Stimulated activated CD4-positive, alpha-beta T cell treated with anti-CD3 and anti-CD28 coated beads, Interleukin-15, amount 100 ng/mL, for 24 hours (primary cell): ENCODE measurements around the gene FERMT2.

Experiments used
- DNase-seq: peaks from one replicate; pipeline ENCODE4 v3.0.0-alpha.2; 2020

The FERMT2 gene

DNA sequence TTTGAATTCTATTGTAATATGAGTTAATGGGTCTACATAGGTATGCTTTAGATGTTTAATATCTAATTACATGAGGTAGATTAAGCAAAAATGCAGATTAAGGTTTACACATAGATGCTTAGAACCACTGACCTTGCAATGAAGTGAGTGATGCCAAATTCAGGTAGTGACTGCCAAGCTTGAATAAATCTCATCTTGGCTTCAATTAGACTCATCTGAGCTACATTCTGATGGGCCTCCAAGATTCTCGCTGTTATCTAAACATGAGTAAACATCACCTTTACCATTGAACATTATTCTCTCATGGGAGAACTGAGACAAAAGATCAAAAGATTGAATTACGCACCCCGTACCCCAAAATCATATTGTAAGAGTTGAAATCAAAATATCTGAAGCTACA lies 90.6 kb downstream of the FERMT2 start:
- no peak for DNase-seq

DNA sequence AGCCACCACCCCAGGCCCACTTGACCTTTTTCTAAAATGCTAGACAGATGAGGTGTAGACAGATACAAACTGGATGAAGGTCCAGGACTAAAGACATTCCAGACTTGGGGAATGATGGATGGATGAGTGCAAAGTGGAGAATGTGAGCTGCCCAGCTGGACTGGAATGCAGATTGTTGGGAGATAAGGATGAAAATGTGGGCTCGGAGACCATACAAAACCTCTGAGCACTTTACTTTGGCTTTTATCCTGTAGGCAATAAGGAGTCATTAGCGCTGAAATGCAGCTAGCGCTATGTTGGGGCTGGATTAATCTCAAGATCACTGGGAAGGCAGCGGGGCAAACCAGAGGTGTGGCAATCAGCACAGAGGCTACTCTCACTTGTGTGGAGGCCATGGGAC lies 94.7 kb downstream of the FERMT2 start:
- no peak for DNase-seq

DNA sequence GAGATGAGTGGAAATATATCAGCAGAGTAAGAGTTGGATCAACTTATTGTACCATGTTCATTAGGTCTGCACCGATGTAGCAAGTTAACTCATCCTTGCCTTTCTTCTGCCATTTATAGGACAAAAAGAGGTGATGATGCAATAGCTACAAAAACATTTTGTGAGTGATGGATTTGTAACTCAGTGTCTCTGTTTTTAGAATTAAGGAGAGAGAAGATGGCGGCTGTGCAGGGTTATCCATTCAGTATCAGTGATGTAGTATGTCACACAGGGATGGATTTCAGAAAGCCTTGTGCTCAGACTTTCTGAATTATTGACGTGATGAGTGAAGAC lies 97.4 kb downstream of the FERMT2 start:
- no peak for DNase-seq

DNA sequence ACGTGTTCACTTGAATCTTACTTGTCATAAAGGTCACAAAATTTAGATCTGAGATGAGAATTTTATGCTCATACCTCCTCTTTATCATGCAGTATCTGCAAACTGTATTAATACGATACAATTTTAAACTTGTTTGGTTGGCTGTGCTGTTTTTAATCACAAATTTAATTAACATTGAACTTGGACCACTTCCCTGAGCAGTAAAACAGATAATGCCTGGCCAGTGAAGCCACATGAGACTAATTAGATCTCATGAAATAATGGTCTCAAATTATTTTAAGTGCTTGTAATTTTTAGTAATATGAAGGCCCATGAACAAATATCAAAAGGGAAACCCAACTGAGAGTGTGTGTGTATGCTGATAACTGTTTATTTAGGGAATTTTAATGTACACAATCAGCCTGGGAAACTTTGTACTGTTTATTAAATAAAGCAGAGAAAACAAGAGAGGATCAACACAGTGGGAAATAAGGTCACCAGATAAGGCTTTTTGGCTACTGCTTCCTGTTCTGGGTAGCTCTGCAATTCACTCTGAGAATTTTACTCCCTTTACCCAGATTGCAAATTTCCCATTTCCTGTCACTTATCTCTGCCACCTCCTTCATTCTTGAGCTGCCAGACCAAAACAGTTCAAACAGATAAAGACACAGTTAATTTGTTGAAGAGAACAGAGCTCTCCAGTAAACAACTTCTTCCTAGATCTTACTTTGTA lies 97.9 kb downstream of the FERMT2 start:
- DNase-seq = no peak

DNA sequence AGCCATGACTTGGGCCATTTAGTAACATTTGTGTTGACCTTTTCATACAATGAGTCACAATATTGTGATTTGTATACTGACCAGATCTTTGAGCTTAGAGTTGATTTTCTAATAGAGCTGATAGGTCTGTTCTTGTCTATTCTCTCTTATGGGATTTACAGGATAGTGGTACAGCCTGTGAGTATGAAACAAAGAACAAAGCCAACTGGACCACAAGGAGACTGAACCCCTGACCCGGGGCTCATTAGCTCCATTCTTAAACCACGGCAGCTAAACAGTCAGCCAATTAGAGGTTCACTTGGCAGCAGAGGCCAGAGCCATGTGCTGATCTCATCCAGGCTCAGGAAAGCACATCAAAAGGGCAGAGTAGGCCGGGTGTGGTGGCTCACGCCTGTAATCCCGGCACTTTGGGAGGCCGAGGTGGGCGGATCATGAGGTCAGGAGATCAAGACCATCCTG lies 100.4 kb downstream of the FERMT2 start:
- DNase-seq = no peak

DNA sequence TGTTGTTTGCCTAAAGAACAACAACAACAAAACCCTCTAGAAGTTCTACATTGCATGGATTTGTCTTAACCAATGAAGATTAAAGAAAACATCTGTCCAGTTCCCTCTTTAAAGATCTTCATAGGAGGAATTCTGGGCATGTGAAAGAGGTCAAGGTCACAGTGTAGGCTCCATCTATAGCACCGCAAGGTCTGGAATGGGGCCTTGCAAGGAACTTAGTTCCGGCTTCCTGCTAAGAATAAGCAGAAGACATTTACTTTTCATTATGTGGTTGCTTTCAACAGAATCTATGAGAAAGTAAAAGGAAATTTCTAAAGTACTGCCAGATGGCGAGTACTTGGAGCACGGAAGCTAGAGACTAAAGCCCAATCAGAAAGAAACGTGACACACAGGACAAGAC lies 102.2 kb downstream of the FERMT2 start:
- DNase-seq = no peak

DNA sequence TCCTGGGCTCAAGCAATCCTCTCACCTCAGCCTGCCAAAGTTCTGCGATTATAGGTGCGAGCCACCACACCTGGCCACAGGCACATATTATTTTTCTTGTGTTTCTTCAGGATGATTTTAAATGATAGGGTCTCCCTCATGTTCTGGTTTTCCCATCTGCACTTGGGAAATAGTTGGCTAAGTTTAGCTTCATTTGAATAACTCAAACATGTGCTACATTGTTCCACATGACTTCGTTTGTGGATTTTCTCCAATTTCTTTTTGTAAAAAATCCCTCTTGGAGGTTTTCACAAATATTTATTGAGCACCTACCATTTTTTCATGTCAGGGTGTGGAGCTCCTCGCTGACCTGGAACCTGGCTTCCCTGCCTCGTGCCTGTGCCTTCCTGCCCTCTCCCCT lies 104.3 kb downstream of the FERMT2 start:
- DNase-seq = no peak

DNA sequence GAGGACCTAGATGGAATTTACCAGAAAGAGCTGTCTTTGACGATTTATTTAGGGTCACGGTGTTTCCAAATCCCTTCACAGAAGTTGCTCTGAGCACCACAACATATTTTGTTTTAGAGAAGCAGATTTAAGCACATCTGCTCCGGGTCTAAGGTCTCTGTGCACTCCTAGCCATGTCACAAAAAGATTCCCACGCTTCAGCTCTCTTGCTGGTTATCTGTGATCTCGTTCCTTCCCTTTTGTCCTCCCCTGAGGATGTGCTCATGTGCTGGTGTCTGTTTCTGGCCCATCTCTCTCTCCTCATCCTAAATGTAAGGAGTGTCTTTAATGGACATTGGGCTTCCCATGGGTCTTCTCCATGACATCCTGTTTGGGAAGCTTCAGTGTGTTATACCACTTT lies 105.8 kb downstream of the FERMT2 start:
- DNase-seq = no peak

DNA sequence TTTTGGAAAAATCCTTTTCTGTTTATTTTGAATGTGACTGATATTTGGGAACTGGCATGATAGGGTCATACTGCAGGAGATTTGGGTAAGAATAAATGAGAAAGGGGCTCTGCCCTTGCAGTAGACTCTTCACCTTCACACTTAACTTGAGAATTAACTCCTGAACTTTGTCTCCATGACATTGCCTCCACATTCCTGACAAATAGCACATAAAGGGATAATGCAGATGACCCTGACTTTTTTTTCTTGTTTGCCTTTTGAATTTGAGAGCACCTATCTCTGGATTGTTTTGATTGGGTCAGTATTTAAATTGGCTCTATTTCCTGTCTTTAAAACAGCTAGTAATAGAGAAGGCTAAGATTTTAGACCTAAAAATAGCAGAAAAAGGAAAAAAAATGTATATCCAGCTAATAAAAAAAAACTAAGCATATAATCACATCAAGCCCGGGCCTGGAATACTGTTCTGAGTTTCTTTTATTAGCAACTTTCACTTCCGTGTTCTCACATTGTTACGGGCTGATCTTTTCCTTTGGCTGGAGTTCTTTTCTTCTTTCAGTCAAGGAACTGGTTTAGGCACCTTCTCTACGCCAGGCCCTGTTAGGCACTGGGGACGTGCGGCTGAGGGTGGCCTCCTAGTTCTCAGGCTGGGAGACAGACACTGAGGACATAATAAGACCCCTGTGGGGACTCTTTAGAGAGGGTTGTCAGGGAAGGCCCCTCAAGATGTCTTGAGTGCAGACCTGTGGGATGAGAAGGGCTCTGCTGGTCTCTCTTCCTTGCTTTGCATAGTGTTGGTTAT lies 106.4 kb downstream of the FERMT2 start:
- DNase-seq = no peak

DNA sequence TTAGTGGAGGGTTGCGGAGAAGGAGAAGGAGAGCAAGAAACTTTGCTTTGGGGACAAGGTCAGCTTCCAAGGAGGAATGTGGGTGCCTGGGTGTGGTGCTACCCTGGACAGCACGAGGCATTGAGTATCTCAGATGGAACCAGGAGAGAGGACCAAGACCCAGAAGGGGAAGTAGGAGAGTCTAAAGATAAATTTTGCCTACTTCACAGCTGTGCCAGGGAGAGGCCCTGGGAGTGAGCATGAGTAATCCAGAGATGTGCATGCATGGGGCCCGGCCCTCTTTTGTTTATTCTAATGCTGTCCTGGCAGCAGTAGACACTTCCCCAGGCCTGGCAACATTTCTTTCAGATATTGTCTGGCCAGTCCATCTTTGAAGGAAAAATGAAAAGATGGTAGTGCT lies 110.0 kb downstream of the FERMT2 start:
- DNase-seq = no peak

DNA sequence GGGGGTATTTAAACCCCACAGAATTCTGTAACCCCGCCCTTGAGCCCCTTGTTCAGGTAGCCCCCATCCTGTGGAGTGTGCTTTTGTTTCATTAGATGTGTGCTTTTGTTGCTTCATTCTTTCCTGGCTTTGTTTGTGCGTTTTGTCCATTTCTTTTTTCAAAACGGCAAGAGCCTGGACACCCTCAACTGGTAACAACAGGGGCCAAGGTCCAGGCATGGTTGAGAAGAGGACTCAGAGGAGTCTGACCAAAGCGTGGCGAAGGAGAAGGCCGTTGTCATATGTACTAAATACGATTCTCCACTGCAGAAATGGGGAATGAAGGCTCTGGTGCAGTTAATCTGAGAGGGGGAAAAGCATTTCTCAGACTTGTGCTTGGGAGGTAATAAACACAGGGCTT lies 113.4 kb downstream of the FERMT2 start:
- DNase-seq = no peak

DNA sequence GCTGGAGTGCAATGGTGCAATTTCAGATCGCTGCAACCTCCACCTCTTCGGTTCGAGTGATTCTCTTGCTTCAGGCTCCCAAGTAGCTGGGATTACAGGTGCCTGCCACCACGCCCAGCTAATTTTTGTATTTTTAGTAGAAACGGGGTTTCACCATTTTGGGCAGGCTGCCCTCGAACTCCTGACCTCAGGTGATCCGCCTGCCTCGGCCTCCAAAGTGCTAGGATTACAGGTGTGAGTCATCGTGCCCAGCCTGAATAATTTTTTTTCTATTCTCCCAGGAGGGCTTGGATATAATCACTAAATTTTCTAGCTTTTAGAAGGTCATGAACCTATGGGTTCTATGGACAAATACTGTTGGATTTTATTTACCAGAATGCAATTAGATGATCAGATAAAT lies 114.8 kb downstream of the FERMT2 start:
- DNase-seq = no peak

DNA sequence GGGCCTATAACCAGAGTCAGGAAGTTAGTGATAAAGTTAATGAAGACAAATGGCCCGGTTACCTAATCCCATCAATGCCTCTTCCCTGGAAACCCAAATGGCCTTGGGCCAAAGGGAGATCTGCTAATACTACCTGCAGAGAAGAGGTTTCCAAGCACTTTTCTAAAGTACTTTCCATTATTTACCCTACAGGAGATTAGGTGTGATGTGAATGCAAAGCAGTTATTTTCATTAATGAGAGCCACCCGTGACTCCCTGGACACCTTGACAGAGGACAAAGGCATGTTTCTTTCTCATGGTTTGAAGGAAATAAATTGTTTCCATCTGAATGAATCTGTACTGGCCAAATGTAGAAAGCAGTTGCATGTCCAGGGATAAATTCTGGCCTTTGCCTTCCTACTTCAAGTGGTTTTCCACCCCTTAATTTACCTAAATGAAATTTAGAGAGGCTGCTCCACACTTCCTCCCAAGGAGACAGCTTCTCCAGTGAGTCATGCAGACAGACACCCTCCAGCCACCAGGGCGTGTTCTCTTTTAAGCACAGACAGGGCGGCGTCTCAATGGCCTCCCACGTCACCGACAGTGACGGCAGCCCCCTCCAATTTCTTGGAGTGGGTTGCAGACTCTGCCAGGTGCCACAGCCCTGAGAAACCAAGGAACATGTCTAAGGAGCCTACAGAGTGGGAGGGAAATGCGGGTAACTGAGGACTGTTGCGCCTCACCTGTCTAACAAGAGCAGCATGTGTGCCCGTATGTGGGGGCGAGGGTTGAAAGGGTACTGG lies 115.5 kb downstream of the FERMT2 start:
- no peak for DNase-seq

DNA sequence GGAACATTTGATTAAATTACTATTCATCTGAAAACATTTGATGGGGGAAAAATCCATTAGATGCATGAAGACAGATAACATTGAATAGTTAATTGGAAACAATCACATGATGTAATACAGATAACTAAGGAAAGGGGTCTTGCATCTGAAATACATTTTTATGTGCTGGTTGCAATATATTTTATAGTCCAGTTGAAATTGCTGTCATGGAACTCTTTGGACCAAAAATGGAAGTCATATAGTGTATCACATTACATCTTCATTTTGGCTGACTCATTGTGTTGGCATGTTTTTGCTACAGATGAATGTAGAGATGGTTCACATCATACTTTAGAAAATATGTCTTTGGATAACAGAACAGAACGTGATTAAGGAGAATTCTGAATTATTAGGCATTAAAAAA lies 116.4 kb downstream of the FERMT2 start:
- DNase-seq = no peak

DNA sequence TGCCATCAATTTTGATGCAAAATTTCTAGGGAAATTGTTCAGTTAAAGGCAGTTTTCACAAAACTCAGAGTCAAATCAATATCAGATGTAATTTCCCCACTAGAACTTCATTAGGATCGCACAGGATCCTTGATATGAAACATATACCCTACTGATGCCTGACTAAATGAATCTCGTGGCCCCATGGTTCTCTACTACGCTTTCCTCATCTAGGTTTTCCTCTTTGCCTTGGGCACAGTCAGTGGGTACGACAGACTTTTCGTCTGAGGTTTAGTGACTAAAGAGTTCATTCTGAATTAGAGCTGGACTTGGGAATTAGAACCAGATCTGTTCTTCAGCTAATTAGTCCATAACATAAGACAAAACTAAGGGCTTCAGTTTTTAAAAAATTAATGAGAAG lies 117.0 kb downstream of the FERMT2 start:
- no peak for DNase-seq

DNA sequence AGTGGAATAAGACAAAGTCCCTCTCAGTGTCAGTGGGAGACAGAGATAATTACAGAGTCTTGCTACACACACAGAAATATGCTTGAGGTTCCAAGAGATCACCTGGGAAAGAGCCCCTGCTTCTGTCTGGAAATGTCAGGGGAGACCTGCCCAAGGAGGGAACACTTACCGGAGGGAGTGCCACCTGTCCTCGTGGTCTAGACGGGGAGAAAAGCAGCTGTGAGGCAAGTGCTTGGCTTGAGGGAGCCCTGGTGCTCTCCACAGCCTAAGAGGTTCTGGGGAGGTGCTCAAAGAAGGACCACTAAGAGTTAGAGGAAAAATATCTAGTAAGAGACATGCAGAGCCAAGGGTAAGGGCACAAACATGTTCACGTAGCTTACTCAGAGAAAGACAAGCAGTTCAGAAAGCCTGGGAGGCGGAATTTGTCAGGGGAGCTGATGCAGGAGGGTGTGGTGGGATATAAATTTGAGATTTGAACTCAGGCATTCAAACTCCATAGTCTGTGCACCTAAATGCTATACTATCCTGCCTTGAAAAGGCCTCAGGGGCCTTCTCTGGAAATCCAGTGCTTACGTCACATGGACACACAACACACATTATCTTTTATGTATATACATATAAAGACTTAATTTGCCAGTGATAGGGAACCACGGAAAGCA lies 121.2 kb downstream of the FERMT2 start:
- no peak for DNase-seq

DNA sequence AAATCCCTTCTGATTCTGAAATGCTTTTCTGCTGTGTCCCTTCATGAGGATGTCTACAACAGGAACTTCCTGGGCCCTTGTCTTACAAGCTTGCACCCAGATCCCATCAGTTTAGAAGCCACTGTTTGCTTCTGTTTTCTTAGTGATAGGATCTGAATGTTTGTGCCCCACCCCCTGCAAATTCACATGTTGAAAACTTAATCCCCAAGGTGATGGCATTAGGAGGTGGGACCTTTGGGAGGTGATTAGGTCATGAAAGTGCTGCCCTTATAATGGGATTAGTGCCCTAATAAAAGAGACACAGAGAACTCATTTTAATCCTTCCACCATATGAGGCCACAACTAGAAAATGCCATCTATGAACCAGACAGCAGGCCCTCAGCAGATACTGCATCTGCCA lies 123.4 kb downstream of the FERMT2 start:
- no peak for DNase-seq

DNA sequence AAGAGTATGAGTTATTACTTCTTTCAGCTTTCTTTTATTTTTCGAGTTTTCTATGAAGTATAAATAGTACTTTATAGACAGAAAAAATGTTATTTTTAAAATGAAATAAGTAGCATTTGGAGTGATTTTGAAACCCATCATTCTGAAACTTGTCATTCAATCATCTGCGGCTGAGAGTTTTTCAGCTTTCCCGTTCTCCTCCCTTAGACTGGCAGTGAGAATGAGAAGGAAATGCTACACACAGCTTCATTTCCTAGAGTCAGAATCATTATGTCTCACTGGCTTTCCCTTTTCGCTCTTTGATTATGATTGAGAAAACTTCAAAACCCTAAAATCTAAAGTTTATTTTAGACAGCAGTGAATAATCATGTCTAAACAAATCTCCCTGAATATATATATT lies 125.8 kb downstream of the FERMT2 start:
- DNase-seq = no peak

DNA sequence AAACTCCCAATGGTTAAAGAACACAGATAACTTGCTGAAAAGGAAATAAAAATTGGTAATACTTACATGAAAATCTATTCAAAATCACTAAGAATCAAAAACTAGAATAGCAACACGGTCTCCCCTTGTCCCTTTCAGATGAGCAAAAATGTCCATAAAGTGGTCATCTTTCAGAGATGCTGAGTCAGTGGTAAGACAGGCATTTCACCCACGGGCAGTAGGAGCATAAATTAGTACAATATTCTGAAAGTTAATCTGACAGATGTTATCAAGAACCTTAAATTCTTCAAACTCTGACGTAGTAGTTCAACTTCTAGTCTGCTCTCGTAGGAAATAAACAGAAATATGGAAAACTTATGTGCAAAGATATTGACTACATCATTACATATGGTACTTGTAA lies 126.4 kb downstream of the FERMT2 start:
- DNase-seq = no peak

DNA sequence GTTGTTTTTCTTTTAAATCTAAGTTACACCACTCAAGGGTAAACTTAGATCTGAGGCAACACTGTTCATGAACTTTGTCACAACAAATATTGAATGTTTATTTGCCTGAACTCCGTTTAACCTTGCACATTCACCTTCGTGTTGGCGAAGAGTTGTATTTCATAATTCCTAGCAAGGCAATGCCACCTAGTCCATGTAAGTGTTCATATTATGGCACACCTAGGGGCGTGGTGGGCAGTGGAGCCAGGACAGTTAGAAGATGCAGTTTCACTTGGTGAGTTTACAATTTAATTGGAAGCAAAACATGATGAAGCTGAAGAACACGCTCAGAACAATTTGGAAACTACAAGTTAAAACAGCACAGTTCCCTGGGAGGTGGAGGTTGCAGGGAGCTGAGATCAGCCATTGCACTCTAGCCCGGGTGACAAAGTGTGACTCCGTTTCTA lies 129.0 kb downstream of the FERMT2 start:
- no peak for DNase-seq

DNA sequence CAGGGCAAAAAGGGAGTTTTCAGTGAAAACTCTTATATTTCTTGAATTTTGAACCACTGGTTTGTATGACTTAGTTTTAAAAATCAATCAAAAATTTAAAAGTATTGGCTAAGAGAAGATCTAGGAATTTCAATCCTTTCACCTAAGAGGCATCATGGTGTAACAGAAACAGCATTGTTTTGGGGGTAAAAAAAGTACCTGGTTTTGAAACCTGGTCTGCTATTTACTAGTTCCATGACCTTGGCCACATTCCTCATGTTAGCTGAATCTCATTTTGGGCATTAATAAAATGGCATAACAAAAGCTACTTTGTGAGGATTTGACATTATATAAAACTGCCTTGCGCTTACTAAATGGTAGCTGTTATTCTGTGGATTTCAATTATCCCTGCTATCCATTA lies 142.7 kb downstream of the FERMT2 start:
- DNase-seq = no peak
